ENCODE data around the gene PRICKLE3.

Gene PRICKLE3

GRCh38 chrX:49203536-49203935 lies 17.4 kb upstream of the PRICKLE3 start:
- no peak overlapping the region for H3K27ac ChIP-seq
- TF ChIP-seq EZH2 (IDR thresholded peaks at IDR 0.05) (no peak), POLR2AphosphoS5 (IDR thresholded peaks at IDR 0.05; ENCODE audit: borderline replicate concordance, low read depth, low read length) (no peak), FOXP2 (optimal IDR thresholded peaks at IDR 0.05; ENCODE audit: control extremely low read depth, extremely low read length, insufficient read depth) (no peak)
- H3K9ac ChIP-seq (ENCODE audit: insufficient read length), result no peak overlapping the region
- H3K4me3 ChIP-seq, result no peak overlapping the region
- no peaks in the 10 kb centered on the region for H3K36me3 ChIP-seq (ENCODE audit: insufficient read depth, low read length)
- no peak for DNase-seq (ENCODE audit: low read depth, low spot score)
- no peaks in the 10 kb centered on the region for H3K9me3 ChIP-seq (ENCODE audit: low read depth, low read length)

DNA sequence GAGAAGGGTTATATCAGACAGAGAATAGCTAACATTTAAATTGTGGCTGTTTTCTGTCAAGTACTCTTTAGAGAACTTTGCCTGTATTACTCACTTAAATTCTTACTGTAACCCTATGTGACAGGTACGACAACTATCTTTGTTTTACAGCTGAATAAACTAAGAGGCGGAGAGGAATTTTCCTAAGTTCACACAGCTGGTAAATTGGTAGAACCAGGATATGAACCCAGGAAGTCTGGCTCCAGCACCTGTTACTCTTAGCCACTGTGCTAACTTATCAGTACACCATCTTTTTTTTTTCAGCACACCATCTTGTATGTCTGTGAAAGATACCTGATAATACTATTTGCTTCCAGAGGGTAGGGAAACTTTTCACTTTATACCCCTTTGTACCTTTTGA lies 15.8 kb upstream of the PRICKLE3 start:
- TF ChIP-seq POLR2AphosphoS5 (IDR thresholded peaks at IDR 0.05; ENCODE audit: borderline replicate concordance, low read depth, low read length) (no peak), FOXP2 (optimal IDR thresholded peaks at IDR 0.05; ENCODE audit: control extremely low read depth, extremely low read length, insufficient read depth) (no peak), EZH2 (IDR thresholded peaks at IDR 0.05) (no peak)
- no peaks in the 10 kb centered on the region for H3K9me3 ChIP-seq (ENCODE audit: low read depth, low read length)

DNA sequence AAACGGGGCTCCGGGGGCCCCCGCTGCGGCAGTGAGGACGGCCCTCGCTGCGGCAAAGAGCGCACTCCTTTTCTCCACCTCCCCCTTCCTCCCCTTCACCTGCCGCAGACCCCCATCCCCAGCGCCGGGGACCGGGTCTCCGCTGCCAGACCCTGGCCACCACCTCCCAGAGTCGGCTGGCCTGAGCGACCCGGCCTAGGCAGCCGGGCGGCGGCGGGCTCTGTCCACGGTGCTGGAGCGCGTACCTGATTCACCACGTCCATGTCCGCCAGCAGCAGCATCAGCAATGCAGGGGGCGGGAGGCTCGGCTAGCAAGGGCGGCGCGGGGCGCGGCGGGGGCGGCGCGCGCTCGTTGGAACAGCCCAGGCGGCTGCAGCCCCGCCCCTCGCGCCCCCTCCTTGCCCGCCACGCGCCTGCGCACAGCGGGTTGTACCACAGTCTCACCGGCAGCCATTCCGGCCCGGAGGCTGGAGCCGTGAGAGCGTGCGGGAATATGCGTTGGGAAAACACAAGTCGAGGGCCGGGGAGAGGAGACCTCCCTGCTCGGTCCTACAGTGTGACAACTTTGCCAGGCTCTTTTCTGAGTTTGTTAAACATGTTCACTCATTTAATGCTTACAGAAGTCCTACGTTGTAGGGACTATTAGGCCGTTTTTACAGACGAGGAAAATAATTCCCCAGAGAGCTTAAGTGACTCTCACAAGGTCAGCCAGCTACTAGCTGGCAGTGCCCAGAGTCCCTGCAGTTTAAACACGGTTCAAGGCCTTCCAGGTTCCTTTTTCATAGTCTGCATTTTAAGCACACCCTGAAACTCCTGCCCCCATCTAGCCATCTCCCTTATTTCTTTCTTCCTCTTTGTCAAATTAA lies 14.0 kb upstream of the PRICKLE3 start, which contains the start of gene SYP:
SYP (minus strand) TSS at position 288 of the 866 bp plus-strand sequence; CDS start at position 281, 7 bp downstream.
- Histone ChIP-seq H3K27ac (0 out of 2 replicates have a peak within 1 kb of the TSS, but pooled peaks have one; percentile 1), H3K36me3 (ENCODE audit: insufficient read depth, low read length) (no peaks in the 10 kb centered on the region), H3K4me3 (peak within 1 kb of the TSS; percentile 70), H3K9me3 (ENCODE audit: low read depth, low read length) (no peaks in the 10 kb centered on the region), H3K9ac (ENCODE audit: insufficient read length) (peak within 1 kb of the TSS; percentile 66)
- TF ChIP-seq FOXP2 (optimal IDR thresholded peaks at IDR 0.05; ENCODE audit: control extremely low read depth, extremely low read length, insufficient read depth) (no peak), POLR2AphosphoS5 (IDR thresholded peaks at IDR 0.05; ENCODE audit: borderline replicate concordance, low read depth, low read length) (peak; percentile 91), EZH2 (IDR thresholded peaks at IDR 0.05) (no peak)
- DNase-seq (ENCODE audit: low read depth, low spot score), result no peak

More for the DNA sequence above, 15.8 kb upstream of the PRICKLE3 start:
- no peak for DNase-seq (ENCODE audit: low read depth, low spot score)
- Histone ChIP-seq H3K36me3 (ENCODE audit: insufficient read depth, low read length) (no peaks in the 10 kb centered on the region), H3K4me3 (no peak overlapping the region), H3K27ac (no peak overlapping the region), H3K9ac (ENCODE audit: insufficient read length) (no peak overlapping the region)

DNA sequence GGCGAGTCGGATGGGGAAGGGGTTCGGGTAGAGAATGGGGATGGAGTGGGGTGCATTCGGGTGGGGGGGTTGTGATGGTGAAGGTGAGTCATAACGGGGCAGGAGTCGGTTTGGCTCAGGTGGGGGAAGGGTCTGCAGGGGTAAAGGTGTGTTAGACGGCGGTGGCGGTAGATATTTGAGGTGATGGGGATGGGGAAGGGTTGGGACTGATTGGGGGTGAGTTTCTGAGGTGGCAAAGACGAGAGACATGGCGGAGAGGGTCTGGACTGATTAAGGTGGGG lies 13.1 kb upstream of the PRICKLE3 start:
- H3K9me3 ChIP-seq (ENCODE audit: low read depth, low read length), result no peaks in the 10 kb centered on the region
- no peak for DNase-seq (ENCODE audit: low read depth, low spot score)
- H3K4me3 ChIP-seq, result no peak overlapping the region
- H3K36me3 ChIP-seq (ENCODE audit: insufficient read depth, low read length), result no peaks in the 10 kb centered on the region
- no peak overlapping the region for H3K27ac ChIP-seq
- no peak overlapping the region for H3K9ac ChIP-seq (ENCODE audit: insufficient read length)
- no peak for TF ChIP-seq FOXP2 (optimal IDR thresholded peaks at IDR 0.05; ENCODE audit: control extremely low read depth, extremely low read length, insufficient read depth)
- TF ChIP-seq POLR2AphosphoS5 (IDR thresholded peaks at IDR 0.05; ENCODE audit: borderline replicate concordance, low read depth, low read length), result no peak
- no peak for TF ChIP-seq EZH2 (IDR thresholded peaks at IDR 0.05)

GRCh38 chrX:49198540-49199314 lies 12.6 kb upstream of the PRICKLE3 start:
- no peak for TF ChIP-seq POLR2AphosphoS5 (IDR thresholded peaks at IDR 0.05; ENCODE audit: borderline replicate concordance, low read depth, low read length)
- TF ChIP-seq EZH2 (IDR thresholded peaks at IDR 0.05), result no peak
- no peak for TF ChIP-seq FOXP2 (optimal IDR thresholded peaks at IDR 0.05; ENCODE audit: control extremely low read depth, extremely low read length, insufficient read depth)
- Histone ChIP-seq H3K36me3 (ENCODE audit: insufficient read depth, low read length) (no peaks in the 10 kb centered on the region), H3K9me3 (ENCODE audit: low read depth, low read length) (no peaks in the 10 kb centered on the region), H3K4me3 (no peak overlapping the region), H3K27ac (no peak overlapping the region), H3K9ac (ENCODE audit: insufficient read length) (no peak overlapping the region)
- no peak for DNase-seq (ENCODE audit: low read depth, low spot score)

- Histone ChIP-seq H3K27ac (no peak overlapping the region), H3K9ac (ENCODE audit: insufficient read length) (no peak overlapping the region), H3K36me3 (ENCODE audit: insufficient read depth, low read length) (no peaks in the 10 kb centered on the region), H3K9me3 (ENCODE audit: low read depth, low read length) (no peaks in the 10 kb centered on the region), H3K4me3 (no peak overlapping the region)
- TF ChIP-seq POLR2AphosphoS5 (IDR thresholded peaks at IDR 0.05; ENCODE audit: borderline replicate concordance, low read depth, low read length), result no peak
- no peak for TF ChIP-seq EZH2 (IDR thresholded peaks at IDR 0.05)
- no peak for TF ChIP-seq FOXP2 (optimal IDR thresholded peaks at IDR 0.05; ENCODE audit: control extremely low read depth, extremely low read length, insufficient read depth)
- no peak for DNase-seq (ENCODE audit: low read depth, low spot score)
Measured at GRCh38 chrX:49197543-49198087, 11.4 kb upstream of the PRICKLE3 start.

GRCh38 chrX:49193542-49193964 lies 7.4 kb upstream of the PRICKLE3 start:
- no peak for TF ChIP-seq EZH2 (IDR thresholded peaks at IDR 0.05)
- no peak for TF ChIP-seq FOXP2 (optimal IDR thresholded peaks at IDR 0.05; ENCODE audit: control extremely low read depth, extremely low read length, insufficient read depth)
- no peak for TF ChIP-seq POLR2AphosphoS5 (IDR thresholded peaks at IDR 0.05; ENCODE audit: borderline replicate concordance, low read depth, low read length)
- Histone ChIP-seq H3K4me3 (no peak overlapping the region), H3K36me3 (ENCODE audit: insufficient read depth, low read length) (no peaks in the 10 kb centered on the region), H3K9ac (ENCODE audit: insufficient read length) (no peak overlapping the region), H3K9me3 (ENCODE audit: low read depth, low read length) (no peaks in the 10 kb centered on the region), H3K27ac (no peak overlapping the region)
- no peak for DNase-seq (ENCODE audit: low read depth, low spot score)

- TF ChIP-seq EZH2 (IDR thresholded peaks at IDR 0.05) (no peak), POLR2AphosphoS5 (IDR thresholded peaks at IDR 0.05; ENCODE audit: borderline replicate concordance, low read depth, low read length) (no peak), FOXP2 (optimal IDR thresholded peaks at IDR 0.05; ENCODE audit: control extremely low read depth, extremely low read length, insufficient read depth) (no peak)
- Histone ChIP-seq H3K9ac (ENCODE audit: insufficient read length) (no peak overlapping the region), H3K4me3 (no peak overlapping the region), H3K27ac (no peak overlapping the region), H3K36me3 (ENCODE audit: insufficient read depth, low read length) (no peaks in the 10 kb centered on the region), H3K9me3 (ENCODE audit: low read depth, low read length) (no peaks in the 10 kb centered on the region)
- no peak for DNase-seq (ENCODE audit: low read depth, low spot score)
Measured at GRCh38 chrX:49192722-49193328, 6.7 kb upstream of the PRICKLE3 start.

Measured in SK-N-MC (cell line).